ENCODE data around the gene TSPAN3.

Gene TSPAN3

DNA sequence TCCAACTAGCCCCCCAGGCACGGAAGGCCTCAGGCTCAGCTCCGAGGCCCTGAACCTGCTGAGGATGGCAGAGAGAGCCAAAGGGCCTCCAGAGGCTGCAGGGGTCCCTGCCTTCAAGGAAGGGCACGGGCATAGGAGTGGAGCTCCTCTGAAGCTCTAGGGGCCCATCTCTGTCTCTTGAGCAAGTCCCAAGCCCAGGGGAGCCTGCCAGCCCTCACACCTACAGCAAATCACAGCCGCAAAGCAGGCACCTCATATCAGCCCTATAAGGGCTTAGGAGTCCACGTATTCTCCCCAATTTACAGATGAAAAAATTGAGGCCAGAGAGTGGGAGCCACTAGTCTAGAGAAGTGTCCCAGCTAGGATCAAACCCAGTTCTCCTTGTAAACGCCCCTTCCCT lies 61.7 kb downstream of the TSPAN3 start:
- no peak for DNase-seq (ENCODE audit: low read depth)

DNA sequence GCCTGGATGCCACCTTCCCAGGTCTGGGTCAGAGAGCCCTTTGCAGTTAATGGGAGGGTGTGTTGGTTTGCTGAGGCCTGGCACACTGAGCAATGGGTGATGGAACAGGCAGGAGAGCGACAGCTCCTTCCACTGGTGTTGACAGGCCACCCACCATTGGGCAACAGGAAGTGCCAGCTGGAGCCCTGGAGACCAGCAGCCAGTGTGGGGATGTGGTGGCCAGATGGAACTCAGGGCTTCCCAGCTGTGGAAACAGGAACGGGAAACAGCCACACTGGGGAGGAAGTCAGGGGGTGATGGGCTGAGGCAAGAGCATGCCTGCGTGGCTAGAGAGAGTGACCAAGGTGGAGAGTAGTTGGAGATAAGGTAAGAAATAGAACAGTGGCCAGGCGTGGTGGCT lies 66.7 kb downstream of the TSPAN3 start:
- DNase-seq (ENCODE audit: low read depth), result no peak

DNA sequence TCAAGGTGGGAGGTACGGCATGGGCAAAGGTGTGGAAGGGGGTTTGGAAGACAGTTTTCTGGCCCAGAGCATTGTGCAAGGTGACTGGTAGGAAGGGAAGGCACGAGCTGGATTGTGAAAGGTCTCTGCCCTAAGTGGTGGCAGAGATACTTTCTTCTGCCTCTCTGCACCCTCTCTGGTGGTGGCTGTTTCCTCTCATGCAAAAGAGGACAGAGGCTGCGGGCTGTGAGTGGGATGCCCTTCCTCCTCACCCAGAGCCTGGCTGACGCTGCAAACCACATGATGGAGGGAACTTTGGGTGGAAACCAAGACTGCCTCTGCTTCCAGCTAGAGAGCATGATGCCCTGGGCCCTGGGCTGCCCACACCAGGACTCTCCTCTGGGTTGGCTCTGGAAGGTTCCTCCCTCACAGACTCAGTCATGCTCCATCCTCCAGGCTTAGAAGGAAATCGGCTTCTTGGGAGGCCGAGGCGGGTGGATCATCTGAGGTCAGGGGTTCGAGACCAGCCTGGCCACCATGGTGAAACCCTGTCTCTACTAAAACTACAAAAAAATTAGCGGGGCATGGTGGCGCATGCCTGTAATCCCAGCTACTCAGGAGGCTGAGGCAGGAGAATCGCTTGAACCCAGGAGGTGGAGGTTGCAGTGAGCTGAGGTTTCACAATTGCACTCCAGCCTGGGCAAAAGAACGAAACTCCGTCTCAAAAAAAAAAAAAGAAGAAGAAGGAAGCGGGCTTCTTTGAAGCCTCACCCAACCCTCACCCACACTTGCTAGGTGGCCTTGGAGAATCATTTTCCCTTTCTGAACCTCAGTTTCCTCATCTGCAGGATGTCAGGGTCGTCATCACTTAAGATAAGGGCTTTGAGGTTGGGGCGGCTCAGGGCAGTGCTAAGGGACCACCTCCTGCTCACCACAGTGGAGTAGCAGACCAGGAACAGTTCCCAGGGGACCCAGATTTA lies 67.7 kb downstream of the TSPAN3 start:
- DNase-seq (ENCODE audit: low read depth), result no peak

DNA sequence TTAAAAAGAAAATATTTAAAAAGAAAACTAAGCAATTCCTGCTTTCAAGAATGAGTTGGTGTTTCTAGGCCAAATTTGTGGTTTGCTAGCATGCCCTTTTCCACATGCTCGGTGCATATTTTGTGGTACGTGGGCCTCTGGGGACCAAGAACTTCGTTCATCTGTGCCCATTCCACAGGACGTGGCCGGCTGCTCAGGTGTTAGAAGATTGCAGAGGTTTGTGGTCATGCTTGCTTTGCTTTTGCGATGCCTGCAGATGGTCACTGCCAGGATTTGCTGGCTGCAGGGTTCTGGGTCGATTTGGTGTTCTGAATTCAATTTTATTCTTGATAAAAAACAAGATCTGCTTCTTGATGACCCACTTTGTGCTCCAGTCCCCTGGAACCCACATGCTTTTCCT lies 68.5 kb downstream of the TSPAN3 start:
- DNase-seq (ENCODE audit: low read depth), result no peak

DNA sequence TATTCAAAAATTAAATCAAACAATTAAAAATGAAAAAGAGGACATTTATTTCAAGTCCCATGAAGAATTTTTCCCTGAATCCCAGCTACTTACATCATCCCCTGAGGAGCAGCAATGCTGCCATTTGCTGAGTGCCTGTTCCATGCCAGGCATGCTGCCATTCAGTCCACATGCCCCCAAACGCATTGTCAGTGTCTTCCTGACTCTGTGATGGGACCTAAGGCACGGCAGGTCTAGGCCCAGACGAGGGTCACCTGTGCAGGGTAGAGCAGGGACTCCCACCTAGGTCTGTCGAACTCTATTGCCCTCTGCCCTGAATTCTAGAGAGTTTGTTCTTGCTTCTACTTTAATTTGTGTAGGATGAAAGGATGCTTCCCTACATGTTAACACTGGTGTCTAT lies 68.9 kb downstream of the TSPAN3 start:
- no peak for DNase-seq (ENCODE audit: low read depth)

DNA sequence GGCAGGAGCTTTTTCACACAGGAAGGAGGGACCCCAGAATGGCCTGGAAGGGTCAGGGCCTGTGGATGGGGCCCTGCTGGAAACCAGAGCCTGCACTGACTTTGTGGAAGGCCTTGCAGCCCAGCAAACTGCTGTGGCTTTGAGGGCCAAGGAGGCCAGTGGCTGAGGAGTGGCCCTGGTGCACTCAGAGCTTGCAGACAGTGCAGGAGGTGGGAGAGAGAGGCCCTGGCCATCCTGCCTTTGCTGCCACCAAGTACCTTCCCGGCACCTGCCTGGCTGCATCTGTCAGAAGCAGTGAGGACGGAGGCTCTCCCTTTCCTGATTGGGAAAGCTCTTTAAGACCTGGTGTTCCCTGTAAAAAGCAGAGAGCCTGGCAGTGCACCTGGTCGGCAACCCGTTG lies 69.6 kb downstream of the TSPAN3 start:
- DNase-seq (ENCODE audit: low read depth), result no peak

DNA sequence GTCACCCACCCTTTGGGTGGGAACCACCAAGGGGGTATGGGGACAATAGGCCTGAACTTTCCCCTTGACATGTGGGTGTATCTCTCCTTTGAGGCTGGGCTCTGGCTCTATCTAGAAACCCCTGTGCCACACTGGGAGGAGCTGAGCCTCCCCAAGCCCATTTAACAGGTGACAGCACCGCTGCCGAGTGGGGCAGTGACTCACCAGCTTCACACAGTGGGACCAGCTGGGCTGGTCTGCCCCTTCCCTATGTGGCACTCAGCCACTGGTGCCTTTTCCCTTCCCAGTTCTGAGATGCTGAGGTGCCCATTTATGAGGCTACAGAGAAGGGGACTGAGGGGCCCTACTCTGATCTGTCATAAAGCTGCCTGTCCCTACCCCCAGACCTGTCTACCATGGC lies 70.9 kb downstream of the TSPAN3 start:
- DNase-seq (ENCODE audit: low read depth), result no peak

DNA sequence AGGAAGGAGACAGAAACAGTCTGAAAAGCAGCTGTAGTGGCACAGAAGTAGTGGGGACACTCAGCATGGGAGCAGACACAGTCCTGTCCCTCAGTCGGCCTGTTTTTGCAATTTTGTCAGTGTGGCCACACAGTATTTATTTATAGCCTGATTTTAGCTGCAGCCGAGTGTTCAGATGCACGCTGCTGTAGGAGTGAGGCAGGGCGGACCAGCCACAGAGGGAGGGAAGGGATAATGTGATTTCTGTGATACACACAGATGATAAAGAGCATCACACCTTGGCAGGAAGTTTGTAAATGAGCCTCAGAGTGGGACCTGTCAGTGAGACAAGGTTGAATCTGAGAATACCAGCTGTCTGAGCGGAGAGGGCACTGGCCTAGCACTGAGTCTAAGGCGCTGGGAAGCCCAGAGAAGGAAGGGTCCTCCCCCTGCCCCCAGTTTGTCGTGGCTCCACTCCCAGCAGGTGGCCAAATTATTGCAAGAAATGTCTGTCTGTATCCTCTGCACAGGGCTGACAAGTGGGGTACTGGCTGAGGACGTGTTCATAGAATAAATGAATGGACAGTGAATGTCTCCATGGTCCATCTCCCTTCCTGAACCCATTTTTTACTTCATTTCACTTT lies 72.1 kb downstream of the TSPAN3 start:
- DNase-seq (ENCODE audit: low read depth), result no peak

DNA sequence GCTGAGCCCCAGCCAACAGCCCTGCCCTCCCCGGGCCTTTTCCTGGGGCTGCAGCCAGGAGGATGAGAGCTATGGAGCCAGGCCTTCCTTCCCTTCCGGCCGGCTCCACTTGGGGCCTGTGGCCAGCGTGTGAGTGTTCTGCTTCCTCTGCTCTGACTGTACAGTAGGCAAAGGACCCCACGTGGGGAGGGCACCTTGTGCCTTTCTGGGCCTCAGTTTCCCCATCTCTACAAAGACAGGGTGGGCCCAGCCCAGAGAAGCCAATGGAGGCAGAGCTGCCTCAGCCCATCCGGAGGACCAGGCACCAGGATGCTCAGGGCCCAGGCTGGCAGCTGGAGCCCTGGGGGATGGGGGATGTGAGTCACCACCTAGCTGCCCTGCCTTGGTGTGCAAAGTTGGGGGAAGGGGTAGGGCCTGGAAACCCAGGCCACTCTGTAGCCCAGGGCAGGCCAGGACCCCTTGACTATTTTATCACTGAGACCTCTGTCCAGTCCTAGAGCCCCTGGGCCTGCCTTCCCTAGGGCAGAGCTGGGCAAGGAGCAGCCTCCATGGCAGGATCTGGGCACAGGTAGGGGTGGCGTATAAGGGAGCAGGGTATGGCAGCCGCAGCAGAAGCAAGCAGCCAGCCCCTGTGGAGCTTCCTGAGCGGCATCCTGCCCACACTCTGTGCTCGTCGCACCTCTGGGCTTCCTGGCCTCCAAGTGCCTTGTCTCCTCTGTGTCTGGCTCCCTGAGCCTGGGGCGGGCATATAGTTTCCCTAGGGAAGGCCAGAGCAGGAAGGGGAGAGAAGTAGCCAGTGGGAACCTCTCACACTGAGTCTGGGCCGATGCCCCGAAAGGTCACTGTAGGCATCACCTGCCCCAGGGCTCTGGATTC lies 74.1 kb downstream of the TSPAN3 start:
- DNase-seq (ENCODE audit: low read depth), result no peak

DNA sequence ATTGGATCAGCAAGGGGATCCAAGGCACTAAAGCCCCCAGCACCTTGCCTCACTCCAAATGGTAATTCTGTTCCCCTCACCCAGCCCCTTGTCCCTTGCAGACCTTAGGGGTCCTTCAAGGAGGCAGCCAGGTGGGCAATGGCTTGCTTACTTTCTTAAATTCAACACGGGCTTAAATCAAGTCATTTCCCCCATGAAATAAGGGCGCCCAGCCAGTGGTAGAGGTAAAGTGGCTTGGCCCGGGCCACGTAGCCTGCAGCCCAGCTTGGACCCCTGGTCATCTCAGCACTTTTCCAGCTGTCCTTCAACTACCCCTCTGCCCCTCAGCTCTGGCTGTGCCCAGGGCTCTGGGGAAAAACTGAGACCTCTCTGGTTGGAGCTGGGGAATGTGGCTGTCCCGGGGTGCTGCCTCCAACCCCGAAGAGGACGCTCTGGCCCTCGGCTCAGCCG lies 74.8 kb downstream of the TSPAN3 start:
- no peak for DNase-seq (ENCODE audit: low read depth)

DNA sequence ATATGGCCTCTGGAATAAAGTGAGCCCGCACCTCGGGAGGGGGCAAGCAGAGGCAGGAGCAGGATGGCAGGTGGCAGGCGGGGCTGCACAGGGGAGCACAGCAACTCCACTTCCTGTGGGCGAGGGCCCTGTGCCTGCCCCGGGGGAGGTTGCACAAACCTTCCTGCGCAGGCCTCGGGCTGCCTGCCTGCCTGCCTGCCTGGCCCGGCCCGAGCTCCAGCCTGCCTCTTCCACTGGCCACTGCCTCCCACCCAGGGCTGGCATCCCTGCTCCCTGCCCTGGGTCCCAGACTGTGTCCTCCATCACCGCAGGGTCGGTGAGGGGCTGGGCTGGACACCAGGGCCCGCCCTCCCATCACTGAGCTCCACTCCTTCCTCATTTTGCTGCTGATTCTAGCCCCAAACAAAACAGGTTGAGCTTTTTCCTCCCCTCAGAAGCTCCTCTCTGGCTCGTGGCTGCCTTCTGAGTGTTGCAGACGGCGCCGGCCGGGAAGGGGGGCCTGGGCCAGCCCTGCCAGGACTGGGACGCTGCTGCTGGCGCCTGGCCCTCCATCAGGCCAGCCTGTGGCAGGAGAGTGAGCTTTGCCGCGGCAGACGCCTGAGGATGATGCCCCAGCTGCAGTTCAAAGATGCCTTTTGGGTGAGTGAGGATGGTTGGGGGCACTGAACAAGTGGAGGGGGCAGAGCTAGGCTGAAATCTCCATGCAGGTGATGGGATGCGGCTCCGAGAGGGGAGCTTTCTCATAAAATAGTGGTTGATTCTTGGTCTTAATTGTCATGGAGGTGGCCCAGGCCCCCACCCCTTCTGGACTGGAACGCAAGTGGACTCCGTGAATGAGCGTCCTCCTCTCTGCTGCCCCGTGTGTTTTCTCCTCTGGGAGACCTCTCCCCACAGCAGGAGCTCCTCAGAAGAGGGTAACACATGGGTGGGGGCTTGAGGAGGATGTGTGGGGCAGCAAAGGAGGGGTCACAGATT lies 75.7 kb downstream of the TSPAN3 start, which contains the start of gene PSTPIP1:
TSS of gene PSTPIP1 (plus strand) at position 156 of the 975 bp plus-strand sequence. CDS start at position 604, 448 bp downstream.
- DNase-seq (ENCODE audit: low read depth), result no peak

DNA sequence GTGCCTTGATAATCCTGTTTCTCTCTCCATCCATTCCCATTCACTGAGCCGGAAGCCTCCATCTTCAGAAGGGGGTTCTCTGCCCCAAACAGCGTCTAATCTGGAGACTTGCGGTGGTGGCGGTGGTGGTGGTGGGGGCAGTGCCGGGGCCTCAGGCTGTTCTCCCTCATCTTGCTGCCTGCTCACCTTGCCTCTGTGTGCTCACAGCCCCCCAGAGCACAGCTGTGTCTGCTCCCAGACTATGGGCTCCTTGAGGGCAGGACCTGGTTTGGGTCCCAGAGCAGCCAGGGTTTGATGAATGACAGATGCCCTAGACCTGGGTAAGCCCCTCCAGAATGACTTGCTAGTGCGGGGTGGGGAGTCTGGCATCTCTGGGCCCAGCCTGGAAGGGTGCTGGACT lies 76.4 kb downstream of the TSPAN3 start:
- no peak for DNase-seq (ENCODE audit: low read depth)

DNA sequence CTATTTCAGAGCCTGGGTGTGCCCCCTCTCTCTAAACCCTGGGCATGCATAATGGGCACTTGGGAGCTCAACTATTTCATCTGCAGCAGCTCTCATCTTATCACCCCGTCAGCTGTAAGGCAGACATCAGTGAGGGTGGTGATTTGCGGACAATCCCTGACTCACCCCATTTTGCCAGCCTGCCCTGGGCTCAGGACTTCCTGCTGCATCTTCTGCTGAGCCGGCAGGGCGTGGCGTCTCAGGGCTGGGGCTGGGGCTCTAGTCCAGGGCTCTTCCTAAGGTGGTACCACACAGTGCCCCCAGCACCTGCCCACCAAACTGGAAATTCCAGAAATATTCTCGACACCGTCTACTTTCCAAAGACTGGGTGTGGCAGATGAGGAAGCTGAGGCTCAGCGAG lies 76.9 kb downstream of the TSPAN3 start:
- DNase-seq (ENCODE audit: low read depth), result no peak

DNA sequence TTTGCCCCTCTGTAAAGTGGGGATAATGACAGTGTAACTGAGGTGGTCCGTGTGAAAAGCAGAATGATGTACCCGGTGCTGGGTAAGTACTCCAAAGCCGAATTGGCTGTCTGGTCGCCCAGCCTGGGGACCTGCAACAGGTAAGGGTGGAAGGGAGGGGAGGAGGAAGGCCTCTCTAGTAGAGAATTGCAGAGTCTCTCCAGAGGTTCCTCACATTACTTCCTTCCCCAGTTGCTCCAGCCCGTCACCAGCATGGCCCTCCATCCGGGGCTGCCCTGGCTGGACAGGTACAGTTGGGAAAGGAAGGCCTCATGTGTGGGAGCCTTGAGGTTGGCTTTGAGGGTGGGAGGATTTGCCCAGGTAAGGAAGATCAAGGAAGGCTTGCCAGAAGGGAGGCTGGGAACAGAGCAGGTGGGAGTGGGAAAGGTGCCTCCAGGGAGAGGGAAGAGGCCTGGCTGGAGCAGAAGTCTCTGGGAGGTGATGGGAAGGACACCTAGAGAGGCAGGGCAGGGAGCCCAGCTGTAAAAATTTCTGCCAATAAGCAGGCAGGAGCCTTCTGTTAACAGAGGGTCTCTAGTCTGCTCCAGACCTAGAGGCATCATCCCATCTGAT lies 77.7 kb downstream of the TSPAN3 start:
- no peak for DNase-seq (ENCODE audit: low read depth)

DNA sequence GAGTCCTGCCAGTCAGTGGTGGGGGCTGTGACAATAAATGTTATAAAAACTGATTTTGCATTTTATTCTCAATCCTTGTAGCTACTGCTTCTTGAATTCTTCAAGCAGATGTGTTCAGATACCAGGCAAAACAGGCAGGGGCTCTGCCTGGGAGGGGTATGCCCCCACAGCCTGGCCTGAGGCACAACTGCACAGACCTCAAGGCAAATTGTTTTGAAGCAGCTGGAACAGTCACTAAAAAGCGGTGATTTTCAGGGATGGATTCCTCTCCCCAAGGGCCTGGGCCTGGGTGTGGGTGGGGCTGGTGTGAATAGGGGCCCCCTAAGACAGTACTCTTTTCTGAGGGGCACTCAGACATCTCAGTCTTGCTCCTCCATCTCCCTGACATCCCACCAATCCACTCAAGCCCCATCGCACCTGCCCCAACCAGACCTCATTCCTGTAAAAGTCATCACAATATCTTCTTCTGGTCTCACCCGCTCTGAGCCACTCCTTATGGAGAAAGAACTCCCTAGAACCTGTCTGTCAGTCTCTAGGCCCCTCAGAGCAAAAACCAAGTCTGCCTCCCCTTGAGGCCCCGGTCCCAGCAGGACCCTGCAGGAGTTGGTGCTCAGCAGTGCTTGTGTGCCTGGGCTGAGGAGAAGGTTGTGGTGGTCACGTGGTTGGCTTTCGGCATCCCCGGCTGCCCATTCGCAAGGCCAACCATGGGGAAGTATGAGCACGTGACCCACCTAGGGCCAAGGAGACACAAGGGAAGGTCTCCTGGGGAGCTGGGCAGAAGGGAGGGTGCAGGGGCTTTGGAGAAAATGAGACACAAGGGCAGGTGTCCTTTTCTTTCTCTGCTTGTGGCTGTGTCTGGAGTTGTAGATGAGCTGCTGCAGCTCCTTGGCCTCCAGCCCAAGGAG lies 78.9 kb downstream of the TSPAN3 start:
- no peak for DNase-seq (ENCODE audit: low read depth)
